ENCODE results near the gene VPS72.

The VPS72 gene

DNA sequence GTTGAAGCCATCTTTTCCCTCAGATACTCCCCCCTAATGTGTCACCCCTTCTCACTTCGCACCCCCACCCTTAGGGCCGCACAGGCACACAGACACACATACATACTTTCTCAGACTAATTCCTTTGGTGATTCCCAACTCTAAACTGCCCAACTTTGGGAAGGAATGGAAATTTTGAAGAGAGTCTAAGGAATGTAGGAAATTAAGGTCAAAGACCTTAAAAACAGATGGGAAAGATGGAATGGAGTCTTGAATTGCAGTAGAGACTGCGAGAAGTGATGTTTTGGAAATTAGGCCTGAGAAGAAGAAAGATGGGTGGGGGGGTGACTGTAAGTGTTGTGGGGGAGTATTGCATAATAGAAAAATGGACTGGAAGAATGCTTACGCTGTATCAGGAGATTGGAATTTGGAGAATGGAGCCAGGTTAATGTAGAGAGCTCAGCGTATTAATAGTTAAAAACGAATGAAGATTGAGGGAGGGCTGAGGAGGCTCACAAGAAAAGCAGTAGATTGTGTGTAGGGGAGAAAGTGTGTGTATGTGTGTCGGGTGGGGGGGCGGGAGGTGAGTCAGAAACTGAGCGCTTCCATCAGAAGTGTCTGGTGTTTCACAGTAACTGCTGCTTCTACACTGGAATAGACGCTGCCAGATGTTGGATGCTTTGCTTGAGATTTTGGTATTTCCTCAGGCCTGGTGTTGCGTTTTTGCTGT lies 10.0 kb upstream of the VPS72 start:
- TF ChIP-seq FOXP2 (optimal IDR thresholded peaks at IDR 0.05; ENCODE audit: borderline replicate concordance, extremely low read depth, extremely low read length, insufficient read depth), result no peak
- TF ChIP-seq TAF1 (IDR thresholded peaks at IDR 0.05; ENCODE audit: borderline replicate concordance, insufficient read depth, low read length), result no peak
- no peak for TF ChIP-seq SIN3A (IDR thresholded peaks at IDR 0.05; ENCODE audit: borderline replicate concordance, insufficient read depth, low read length)
- TF ChIP-seq, protein P1, sequence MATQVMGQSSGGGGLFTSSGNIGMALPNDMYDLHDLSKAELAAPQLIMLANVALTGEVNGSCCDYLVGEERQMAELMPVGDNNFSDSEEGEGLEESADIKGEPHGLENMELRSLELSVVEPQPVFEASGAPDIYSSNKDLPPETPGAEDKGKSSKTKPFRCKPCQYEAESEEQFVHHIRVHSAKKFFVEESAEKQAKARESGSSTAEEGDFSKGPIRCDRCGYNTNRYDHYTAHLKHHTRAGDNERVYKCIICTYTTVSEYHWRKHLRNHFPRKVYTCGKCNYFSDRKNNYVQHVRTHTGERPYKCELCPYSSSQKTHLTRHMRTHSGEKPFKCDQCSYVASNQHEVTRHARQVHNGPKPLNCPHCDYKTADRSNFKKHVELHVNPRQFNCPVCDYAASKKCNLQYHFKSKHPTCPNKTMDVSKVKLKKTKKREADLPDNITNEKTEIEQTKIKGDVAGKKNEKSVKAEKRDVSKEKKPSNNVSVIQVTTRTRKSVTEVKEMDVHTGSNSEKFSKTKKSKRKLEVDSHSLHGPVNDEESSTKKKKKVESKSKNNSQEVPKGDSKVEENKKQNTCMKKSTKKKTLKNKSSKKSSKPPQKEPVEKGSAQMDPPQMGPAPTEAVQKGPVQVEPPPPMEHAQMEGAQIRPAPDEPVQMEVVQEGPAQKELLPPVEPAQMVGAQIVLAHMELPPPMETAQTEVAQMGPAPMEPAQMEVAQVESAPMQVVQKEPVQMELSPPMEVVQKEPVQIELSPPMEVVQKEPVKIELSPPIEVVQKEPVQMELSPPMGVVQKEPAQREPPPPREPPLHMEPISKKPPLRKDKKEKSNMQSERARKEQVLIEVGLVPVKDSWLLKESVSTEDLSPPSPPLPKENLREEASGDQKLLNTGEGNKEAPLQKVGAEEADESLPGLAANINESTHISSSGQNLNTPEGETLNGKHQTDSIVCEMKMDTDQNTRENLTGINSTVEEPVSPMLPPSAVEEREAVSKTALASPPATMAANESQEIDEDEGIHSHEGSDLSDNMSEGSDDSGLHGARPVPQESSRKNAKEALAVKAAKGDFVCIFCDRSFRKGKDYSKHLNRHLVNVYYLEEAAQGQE (IDR thresholded peaks at IDR 0.05; ENCODE audit: insufficient read depth in 1 of 2, low read depth in 2 of 2, low read length in 2 of 2), result no peak
- TF ChIP-seq POLR2AphosphoS5 (IDR thresholded peaks at IDR 0.05; ENCODE audit: low read depth, low read length), result no peak

DNA sequence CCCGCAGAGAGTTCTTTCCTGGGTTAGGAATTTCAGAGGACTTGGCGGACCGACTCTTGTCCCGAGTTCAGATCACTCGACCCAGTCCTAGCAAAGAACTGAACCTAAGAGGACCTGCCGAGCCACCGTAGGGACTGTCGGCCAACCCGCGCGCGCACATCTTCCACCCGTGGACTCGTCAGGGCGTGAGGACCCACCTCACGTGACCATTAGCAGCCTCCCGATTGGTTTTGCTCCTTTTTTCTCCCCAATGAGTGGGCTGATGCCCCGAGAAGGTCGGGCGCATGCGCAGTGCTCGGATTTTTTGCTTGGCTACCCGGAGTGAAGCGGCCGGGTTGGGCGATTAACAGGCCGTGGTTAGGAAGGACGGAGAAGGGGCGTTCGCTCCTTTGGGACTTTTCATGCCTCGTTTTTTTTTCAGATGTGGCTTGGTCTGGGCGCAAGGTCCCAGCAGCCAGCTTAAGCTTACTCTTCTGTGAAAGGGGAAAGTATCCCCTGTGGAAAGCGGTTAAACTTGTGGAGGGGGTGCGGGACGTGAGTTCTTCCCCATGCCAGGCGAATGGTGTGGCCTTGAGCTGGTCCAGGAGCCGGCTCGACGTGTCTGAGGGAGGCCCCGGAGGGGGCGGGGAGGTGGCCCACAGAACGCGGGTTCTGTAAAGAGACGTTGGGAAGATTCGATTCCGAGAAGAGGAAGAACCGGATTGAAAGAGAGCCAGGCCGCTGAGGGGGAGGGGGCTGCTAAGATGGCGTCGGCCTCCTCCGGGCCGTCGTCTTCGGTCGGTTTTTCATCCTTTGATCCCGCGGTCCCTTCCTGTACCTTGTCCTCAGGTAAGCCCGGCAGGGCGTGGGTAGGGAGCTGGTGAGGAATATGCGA lies 8.5 kb upstream of the VPS72 start, which contains the start of gene PIP5K1A:
Gene PIP5K1A (plus strand): TSS at position 299 of the 874 bp plus-strand sequence. CDS start 445 bp downstream, at position 744.
- TF ChIP-seq SIN3A (IDR thresholded peaks at IDR 0.05; ENCODE audit: borderline replicate concordance, insufficient read depth, low read length) (no peak), POLR2AphosphoS5 (IDR thresholded peaks at IDR 0.05; ENCODE audit: low read depth, low read length) (peak; percentile 82), FOXP2 (optimal IDR thresholded peaks at IDR 0.05; ENCODE audit: borderline replicate concordance, extremely low read depth, extremely low read length, insufficient read depth) (peak; percentile 53), TAF1 (IDR thresholded peaks at IDR 0.05; ENCODE audit: borderline replicate concordance, insufficient read depth, low read length) (peak; percentile 75; the same call in 1 of the 2 replicates)
- TF ChIP-seq, protein P1 (IDR thresholded peaks at IDR 0.05; ENCODE audit: insufficient read depth in 1 of 2, low read depth in 2 of 2, low read length in 2 of 2), result peak in 1 of 2 experiments; percentile 30; a peak in 1 of 4 replicates

GRCh38 chr1:151197863-151198253 lies 7.9 kb upstream of the VPS72 start:
- TF ChIP-seq SIN3A (IDR thresholded peaks at IDR 0.05; ENCODE audit: borderline replicate concordance, insufficient read depth, low read length) (no peak), FOXP2 (optimal IDR thresholded peaks at IDR 0.05; ENCODE audit: borderline replicate concordance, extremely low read depth, extremely low read length, insufficient read depth) (no peak)
- TF ChIP-seq, protein P1 (IDR thresholded peaks at IDR 0.05; ENCODE audit: insufficient read depth in 1 of 2, low read depth in 2 of 2, low read length in 2 of 2), result no peak

GRCh38 chr1:151196292-151196800 lies 6.3 kb upstream of the VPS72 start:
- TF ChIP-seq SIN3A (IDR thresholded peaks at IDR 0.05; ENCODE audit: borderline replicate concordance, insufficient read depth, low read length), result no peak
- no peak for TF ChIP-seq FOXP2 (optimal IDR thresholded peaks at IDR 0.05; ENCODE audit: borderline replicate concordance, extremely low read depth, extremely low read length, insufficient read depth)
- TF ChIP-seq POLR2AphosphoS5 (IDR thresholded peaks at IDR 0.05; ENCODE audit: low read depth, low read length), result no peak
- TF ChIP-seq TAF1 (IDR thresholded peaks at IDR 0.05; ENCODE audit: borderline replicate concordance, insufficient read depth, low read length), result no peak
- TF ChIP-seq, protein P1 (IDR thresholded peaks at IDR 0.05; ENCODE audit: insufficient read depth in 1 of 2, low read depth in 2 of 2, low read length in 2 of 2), result no peak

Measured in PFSK-1 (cell line).